Muscle layer of colon (tissue), 2 donors: ENCODE results near the gene KCNK16.

ENCODE experiments used
- H3K27ac ChIP-seq: one replicate; pipeline ENCODE4 v1.7.0; 2013; ENCODE audit warnings: low read depth, mild to moderate bottlenecking, low read length, moderate library complexity
- H3K27me3 ChIP-seq, 2 donors: one replicate each; pipeline ENCODE4 v1.7.0; 2013; ENCODE audit warnings: low read length in 2 of 2, mild to moderate bottlenecking in 2 of 2; ENCODE audit not compliant: insufficient read depth in 2 of 2, control insufficient read depth in 1 of 2
- H3K36me3 ChIP-seq: one replicate; pipeline ENCODE4 v1.7.0; 2013; ENCODE audit warnings: mild to moderate bottlenecking, low read length; ENCODE audit not compliant: insufficient read depth
- H3K4me1 ChIP-seq: one replicate; pipeline ENCODE4 v1.7.0; 2013; ENCODE audit warnings: mild to moderate bottlenecking, low read length; ENCODE audit not compliant: insufficient read depth
- H3K4me3 ChIP-seq, 2 donors: one replicate each; pipeline ENCODE4 v1.7.0; 2013; ENCODE audit warnings: low read length in 2 of 2, low read depth in 1 of 2, mild to moderate bottlenecking in 1 of 2, moderate library complexity in 1 of 2
- H3K9ac ChIP-seq: one replicate; pipeline ENCODE4 v1.7.0; 2013; ENCODE audit warnings: low read length
- H3K9me3 ChIP-seq: one replicate; pipeline ENCODE4 v1.7.0; 2013; ENCODE audit warnings: mild to moderate bottlenecking, low read length
- donor health status: abdominal sarcoma.
- donor health status: Adenocarcinoma of cecum.

KCNK16 gene

DNA sequence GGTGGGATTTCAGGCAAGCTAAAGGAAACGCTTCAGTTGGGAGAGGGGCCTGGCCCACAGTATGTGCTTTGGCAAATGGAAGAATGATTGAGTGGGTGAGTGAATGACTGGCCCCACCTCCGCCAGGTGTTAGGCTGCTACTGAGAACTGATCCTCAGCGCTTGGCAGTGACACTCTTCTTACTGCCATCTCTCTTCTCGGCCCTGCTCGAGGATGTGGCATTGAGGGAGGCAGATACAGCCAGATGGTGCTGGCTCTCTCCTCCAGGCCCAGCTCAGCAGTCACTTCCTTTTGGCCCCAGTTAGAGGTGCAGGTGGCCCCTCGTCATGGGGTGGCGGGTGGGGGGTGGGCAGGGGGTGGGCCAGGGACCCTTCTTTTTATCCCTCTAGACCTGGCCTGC, 54.3 kb downstream of the KCNK16 start:
- no peaks in the 10 kb centered on the region for H3K4me1 ChIP-seq
- no peak overlapping the region for H3K9ac ChIP-seq
- no peak overlapping the region for H3K4me3 ChIP-seq
- no peak overlapping the region for H3K27ac ChIP-seq
- no peaks in the 10 kb centered on the region for H3K27me3 ChIP-seq
- H3K9me3 ChIP-seq, result no peaks in the 10 kb centered on the region
- no peaks in the 10 kb centered on the region for H3K36me3 ChIP-seq

DNA sequence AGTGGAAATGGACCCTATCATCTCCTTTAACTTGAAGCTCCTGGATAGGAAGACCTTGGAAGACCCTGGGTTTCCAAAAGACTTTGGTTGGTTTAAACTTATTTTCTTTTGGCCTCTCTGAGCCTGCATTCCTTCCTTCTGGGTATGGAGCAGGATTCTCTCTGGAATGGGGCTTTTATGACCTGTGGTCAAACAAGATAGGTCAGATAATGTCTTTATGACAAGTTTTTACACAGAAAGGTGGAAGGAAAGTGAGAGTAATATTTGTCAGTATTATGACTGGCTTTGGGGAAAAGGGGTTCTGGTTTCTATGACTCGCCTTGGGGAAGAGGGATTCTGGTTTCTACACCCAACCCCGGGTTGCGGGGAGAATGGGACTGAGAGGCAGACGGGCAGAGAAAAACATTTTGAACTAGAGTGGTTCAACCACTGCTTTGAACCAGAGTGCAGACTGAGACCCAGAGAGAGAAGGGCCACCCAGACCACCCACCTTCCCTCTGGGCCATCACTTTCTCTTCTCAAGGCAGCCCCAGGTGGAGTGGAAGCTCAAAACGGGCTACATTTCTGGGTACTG, 55.6 kb downstream of the KCNK16 start:
- Histone ChIP-seq H3K27ac (no peak overlapping the region), H3K4me3 (no peak overlapping the region), H3K36me3 (no peaks in the 10 kb centered on the region), H3K9ac (no peak overlapping the region), H3K9me3 (no peaks in the 10 kb centered on the region), H3K4me1 (no peaks in the 10 kb centered on the region), H3K27me3 (no peaks in the 10 kb centered on the region)

DNA sequence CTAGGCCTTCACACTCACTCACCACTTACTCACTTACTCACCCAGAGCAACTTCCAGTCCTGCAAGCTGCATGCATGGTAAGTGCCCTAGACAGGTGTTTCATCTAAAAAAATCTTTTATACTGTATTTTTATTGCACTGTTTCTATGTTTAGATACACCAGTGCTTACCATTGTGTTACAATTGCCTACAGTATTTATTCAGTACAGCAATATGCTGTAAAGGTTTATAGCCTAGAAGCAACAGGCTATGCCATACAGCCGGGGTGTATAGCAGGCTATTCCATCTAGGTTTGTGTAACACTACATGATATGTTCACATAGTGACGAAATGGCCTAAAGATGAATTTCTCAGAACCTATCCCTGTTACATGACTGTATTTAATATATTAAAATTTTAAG, 56.1 kb downstream of the KCNK16 start:
- Histone ChIP-seq H3K27ac (no peak overlapping the region), H3K9me3 (no peaks in the 10 kb centered on the region), H3K27me3 (no peaks in the 10 kb centered on the region), H3K4me1 (no peaks in the 10 kb centered on the region), H3K36me3 (no peaks in the 10 kb centered on the region), H3K9ac (no peak overlapping the region), H3K4me3 (no peak overlapping the region)
